Measurements from ENCODE around the gene IL15RA. TPM values are rescaled to one million over a fixed set of nuclear protein-coding genes. Genes with fewer than 3 reads are reported as not detected.
"Not testable (repeated sequence)": the region's sequence is repeated elsewhere in the genome, so short reads cannot be mapped to it uniquely, and the experiment has no call there.

Gene IL15RA
- total and polyA plus RNA-seq, 10 donors = 9.9 to 37.4 (median 21.0) TPM

DNA sequence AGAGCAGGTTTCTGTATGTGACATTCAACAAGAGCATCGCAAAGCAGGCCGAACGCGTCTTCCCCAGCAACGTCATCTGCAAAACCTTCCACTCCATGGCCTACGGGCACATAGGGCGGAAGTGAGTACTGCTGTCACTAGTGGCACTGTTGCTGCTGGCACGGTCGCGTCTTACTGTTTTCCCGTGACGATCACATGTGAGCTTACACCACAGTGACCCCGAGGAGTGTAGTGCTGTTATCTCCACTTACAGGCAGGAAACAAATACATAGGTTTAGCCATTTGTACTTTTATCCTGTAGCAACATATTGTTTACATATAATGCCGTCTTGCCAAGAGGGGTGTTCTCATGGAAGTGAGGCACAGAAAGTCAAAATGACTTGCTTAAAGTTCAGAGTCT, 61.9 kb downstream of the IL15RA start:
- Histone ChIP-seq H3K36me3 (peaks cover 6 to 100% (median 92%) of the 10 kb centered on the region in 6 donors), H3K9me3 (no peaks in the 10 kb centered on the region), H3K4me3 (no peak overlapping the region), H3K4me1 (no peaks in the 10 kb centered on the region), H3K27ac (no peak overlapping the region), H3K27me3 (replicated peaks in 1 of 7) (no peaks in the 10 kb centered on the region)
- DNase-seq = no peak
- intact Hi-C loops (cut with DNase I; ENCODE audit: low total_unique reads) = no loop called here
- TF ChIP-seq, protein P1, sequence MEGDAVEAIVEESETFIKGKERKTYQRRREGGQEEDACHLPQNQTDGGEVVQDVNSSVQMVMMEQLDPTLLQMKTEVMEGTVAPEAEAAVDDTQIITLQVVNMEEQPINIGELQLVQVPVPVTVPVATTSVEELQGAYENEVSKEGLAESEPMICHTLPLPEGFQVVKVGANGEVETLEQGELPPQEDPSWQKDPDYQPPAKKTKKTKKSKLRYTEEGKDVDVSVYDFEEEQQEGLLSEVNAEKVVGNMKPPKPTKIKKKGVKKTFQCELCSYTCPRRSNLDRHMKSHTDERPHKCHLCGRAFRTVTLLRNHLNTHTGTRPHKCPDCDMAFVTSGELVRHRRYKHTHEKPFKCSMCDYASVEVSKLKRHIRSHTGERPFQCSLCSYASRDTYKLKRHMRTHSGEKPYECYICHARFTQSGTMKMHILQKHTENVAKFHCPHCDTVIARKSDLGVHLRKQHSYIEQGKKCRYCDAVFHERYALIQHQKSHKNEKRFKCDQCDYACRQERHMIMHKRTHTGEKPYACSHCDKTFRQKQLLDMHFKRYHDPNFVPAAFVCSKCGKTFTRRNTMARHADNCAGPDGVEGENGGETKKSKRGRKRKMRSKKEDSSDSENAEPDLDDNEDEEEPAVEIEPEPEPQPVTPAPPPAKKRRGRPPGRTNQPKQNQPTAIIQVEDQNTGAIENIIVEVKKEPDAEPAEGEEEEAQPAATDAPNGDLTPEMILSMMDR (IDR thresholded peaks at IDR 0.05 in 8 of 11, conservative IDR thresholded peaks at IDR 0.05 in 3 of 11) = no peak
- TF ChIP-seq POLR2A (IDR thresholded peaks at IDR 0.05) (no peak), POLR2AphosphoS5 (IDR thresholded peaks at IDR 0.05) (no peak)
- 89 to 98% (median 92%) methylated on average over 14 of the region's 14 CpGs for WGBS, 5 donors

DNA sequence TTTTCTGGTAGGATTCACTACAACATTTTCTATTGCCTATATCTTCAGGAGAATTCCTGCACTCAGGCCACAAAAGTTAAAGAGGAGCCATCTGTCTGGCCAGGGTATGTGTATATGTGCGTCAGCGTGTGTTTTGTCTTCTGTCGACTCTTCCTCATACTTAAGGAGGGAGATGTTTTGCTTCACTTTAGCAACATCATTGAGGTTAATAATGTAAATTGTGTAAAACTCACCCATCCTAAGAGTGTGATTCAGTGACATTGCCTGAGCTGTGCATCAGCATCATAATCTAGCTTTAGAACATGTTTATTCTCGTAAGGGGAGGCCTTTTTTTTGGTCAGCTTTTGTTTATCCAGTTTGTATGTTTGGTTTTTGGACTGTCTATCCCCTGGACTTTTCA, 63.6 kb downstream of the IL15RA start:
- Histone ChIP-seq H3K4me1 (no peaks in the 10 kb centered on the region), H3K9me3 (no peaks in the 10 kb centered on the region), H3K27ac (no peak overlapping the region), H3K36me3 (peaks cover 10 to 100% (median 95%) of the 10 kb centered on the region in 6 donors), H3K27me3 (replicated peaks in 1 of 7) (no peaks in the 10 kb centered on the region), H3K4me3 (no peak overlapping the region)
- DNase-seq = no peak
- no peak for TF ChIP-seq POLR2AphosphoS5 (IDR thresholded peaks at IDR 0.05)
- TF ChIP-seq, protein P1 (IDR thresholded peaks at IDR 0.05 in 8 of 11, conservative IDR thresholded peaks at IDR 0.05 in 3 of 11) = no peak
- TF ChIP-seq POLR2A (IDR thresholded peaks at IDR 0.05) = no peak
- intact Hi-C loops (cut with DNase I; ENCODE audit: low total_unique reads) = no loop called here
- 91 to 99% (median 95%) methylated on average over 4 of the region's 4 CpGs for WGBS, 5 donors

DNA sequence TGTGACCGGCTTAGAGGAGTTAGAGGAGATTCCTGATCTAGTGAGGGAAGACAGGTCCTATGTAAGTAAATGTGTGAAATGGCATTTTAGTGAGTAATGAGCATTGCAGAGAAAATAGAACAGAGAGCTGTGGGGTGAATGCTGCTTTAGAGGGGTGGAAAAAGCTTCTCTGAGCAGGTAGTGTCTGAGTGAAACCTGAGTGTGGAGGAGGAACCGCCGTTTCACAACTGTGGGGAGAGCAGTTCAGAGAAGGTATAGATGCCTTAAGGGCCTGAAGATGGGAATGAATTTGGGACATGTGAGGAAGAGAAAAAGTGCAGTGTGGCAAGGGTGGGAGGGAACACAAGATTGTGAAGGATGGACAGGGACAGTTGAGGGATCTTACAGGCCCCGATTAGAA, 65.7 kb downstream of the IL15RA start:
- intact Hi-C loops (cut with DNase I; ENCODE audit: low total_unique reads) = no loop called here
- Histone ChIP-seq H3K4me3 (no peak overlapping the region), H3K9me3 (no peaks in the 10 kb centered on the region), H3K36me3 (peaks cover 7 to 100% (median 81%) of the 10 kb centered on the region in 6 donors), H3K27ac (no peak overlapping the region), H3K27me3 (replicated peaks in 1 of 7) (no peaks in the 10 kb centered on the region), H3K4me1 (peaks cover 0 to 5% (median under 1%) of the 10 kb centered on the region in 6 donors)
- 90 to 98% (median 94%) methylated on average over 4 of the region's 4 CpGs for WGBS, 5 donors
- DNase-seq = no peak
- no peak for TF ChIP-seq POLR2AphosphoS5 (IDR thresholded peaks at IDR 0.05)
- TF ChIP-seq POLR2A (IDR thresholded peaks at IDR 0.05) = no peak

DNA sequence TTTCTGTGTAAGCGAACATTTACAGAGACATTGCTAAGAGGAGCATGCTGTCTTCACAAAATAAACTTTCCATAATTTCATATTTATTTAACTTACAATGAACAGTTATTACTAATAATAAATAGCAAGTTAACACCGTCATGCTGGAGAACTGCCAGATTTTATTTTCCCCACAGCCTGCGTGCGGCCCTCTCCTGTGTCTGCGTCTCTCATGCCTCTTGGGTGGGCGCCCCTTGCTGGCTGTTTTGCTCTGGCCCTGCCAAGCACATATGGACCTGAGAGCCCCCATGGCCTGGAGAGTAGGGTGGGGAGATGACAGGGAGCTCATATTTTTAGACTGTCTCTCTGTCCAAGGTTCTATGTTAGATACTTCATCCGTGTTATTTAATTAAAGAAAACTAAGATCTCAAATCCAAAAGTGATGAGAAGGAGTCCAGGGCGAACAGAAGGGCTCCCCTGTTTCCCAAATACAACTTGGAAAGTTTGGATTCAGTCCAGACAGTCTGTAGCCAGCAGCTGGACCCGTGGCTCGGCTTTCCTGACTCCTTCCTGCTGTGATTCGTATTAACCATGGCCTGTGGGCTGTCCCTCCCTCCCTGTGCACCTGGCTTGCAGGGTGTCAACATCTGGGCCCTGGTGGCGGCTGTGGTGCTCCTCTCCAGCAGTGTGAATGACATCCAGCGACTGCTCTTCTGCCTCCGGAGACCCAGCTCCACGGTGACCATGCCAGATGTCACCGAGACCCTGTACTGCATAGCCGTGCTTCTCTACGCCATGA, 66.8 kb downstream of the IL15RA start:
- TF ChIP-seq, protein P1 (IDR thresholded peaks at IDR 0.05 in 8 of 11, conservative IDR thresholded peaks at IDR 0.05 in 3 of 11) = no peak
- no peak for TF ChIP-seq POLR2A (IDR thresholded peaks at IDR 0.05)
- TF ChIP-seq POLR2AphosphoS5 (IDR thresholded peaks at IDR 0.05) = no peak
- Histone ChIP-seq H3K4me1 (peaks cover 0 to 17% (median 9%) of the 10 kb centered on the region in 6 donors), H3K9me3 (no peaks in the 10 kb centered on the region), H3K27me3 (replicated peaks in 1 of 7) (no peaks in the 10 kb centered on the region), H3K36me3 (peaks cover 7 to 100% (median 82%) of the 10 kb centered on the region in 6 donors), H3K27ac (no peak overlapping the region), H3K4me3 (no peak overlapping the region)
- WGBS, 5 donors = 84 to 94% (median 92%) methylated on average over 14 to 18 of the region's 18 CpGs
- DNase-seq = no peak
- intact Hi-C loops (cut with DNase I; ENCODE audit: low total_unique reads) = no loop called here

DNA sequence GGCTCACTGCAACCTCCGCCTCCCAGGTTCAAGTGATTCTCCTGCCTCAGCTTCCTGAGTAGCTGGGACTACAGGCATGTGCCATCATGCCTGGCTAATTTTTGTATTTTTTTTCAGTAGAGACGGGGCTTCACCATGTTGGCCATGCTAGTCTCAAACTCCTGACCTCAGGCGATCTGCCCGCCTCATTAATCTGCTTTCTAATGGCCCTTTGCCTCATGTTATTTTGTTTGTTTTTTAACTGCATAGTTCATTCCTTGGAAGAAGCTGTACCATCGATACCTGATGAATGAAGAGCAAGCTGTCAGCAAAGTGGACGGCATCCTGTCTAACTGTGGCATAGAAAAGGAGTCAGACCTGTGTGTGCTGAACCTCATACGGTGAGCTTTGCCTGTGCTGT, 68.7 kb downstream of the IL15RA start:
- Histone ChIP-seq H3K36me3 (peaks cover 6 to 93% (median 65%) of the 10 kb centered on the region in 6 donors), H3K4me1 (peaks cover 0 to 32% (median 14%) of the 10 kb centered on the region in 6 donors)
- DNase-seq; H3K4me3 ChIP-seq; H3K27ac ChIP-seq; intact Hi-C loops (cut with DNase I; ENCODE audit: low total_unique reads); H3K27me3 ChIP-seq (replicated peaks in 1 of 7); H3K9me3 ChIP-seq: not testable (repeated sequence)
- WGBS, 5 donors = 91 to 96% (median 95%) methylated on average over 7 of the region's 7 CpGs
